Measurements from ENCODE around the gene FGF8.

FGF8 gene

DNA sequence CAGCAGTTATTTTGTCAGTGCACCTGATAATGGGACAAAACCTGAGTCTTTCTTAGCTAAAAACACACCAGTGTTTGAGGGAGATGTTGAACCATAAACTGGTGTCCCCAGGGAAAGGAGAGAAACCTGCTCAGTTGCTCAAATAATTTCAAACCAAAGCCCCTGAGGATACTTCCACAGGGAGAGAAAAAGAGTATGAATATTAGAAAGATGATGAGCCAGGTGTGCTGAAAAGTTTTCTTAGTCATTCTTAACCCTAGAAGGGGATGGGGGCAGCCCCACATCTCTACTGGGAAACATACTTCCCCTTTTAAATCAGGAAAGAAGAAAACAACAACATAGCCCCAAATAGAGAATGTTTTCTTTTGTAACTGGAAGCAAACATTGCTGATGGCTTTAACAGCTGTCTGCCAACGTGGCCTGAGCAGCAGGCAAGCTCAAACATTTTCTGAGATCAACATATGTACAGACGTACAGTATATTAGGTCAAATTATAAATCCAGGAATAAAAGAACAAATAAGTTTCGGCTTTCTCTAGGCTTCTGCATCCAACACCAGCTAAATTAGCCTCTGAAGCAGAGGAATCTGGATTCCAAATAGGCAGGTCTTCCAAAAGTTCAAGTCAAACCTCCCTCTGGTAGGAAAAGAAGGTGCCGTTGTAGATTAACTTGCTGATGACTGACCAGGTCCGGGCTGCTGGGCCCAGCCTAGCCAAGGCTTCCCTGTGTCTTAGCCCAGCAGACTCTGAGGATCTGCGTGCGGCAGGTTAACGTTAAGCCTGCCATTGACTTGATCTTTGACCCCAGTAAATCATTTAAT is 50.4 kb downstream of the FGF8 start:
- no peak for DNase-seq (ENCODE audit: low spot score)

DNA sequence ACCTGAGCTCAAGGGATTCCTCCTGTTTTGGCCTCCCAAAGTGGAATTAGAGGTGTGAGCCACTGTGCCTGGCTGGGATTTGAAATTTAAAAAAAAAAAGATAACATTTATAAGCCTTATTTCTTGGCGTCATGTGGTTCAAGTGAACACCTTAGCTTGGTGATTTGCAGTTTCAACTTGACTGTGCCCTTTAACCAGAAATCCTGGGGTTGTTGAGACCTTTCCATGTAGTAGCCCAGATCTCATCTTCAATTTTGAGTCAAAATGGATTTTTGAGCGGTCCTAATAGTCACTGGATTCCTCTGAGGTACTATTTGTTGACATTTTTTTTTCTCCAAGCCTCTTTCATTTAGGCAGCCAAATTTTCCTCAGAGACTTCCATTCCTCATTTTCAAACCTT is 51.5 kb downstream of the FGF8 start:
- DNase-seq (ENCODE audit: low spot score) = no peak

DNA sequence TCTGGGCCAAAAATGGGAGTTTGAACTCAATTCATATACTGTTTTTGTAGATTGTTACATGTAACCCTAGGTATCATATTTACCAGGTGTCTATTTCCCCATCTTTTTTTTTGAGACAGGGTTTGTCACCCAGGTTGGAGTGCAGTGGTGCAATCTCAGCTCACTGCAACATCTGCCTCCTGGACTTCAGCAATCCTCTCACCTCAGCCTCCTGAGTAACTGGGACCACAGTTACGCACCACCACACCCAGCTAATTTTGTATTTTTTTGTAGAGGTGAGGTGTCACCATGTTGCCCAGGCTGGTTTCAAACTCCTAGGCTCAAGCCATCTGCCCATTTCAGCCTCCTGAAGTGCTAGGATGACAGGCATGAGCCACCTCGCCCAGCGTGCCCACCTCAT is 52.7 kb downstream of the FGF8 start:
- DNase-seq (ENCODE audit: low spot score) = no peak

DNA sequence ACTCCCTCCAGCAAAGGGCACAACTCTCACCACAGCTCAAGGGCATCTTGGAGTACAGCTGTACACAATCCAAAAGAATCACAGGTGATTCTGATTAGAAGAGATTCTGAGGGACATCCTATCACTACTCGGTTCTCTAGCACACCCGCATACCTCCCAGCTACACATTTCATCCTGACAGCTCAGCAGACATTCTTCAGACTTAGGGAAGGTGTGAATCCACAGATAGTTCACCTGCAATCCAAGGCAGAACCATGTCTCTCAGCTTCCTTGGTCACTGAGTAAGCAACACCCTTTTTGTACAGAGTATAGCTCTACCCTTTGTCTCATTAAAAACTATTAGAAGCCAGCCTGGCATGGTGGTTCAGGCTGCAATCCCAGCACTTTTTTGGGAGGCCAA is 54.1 kb downstream of the FGF8 start:
- no peak for DNase-seq (ENCODE audit: low spot score)

DNA sequence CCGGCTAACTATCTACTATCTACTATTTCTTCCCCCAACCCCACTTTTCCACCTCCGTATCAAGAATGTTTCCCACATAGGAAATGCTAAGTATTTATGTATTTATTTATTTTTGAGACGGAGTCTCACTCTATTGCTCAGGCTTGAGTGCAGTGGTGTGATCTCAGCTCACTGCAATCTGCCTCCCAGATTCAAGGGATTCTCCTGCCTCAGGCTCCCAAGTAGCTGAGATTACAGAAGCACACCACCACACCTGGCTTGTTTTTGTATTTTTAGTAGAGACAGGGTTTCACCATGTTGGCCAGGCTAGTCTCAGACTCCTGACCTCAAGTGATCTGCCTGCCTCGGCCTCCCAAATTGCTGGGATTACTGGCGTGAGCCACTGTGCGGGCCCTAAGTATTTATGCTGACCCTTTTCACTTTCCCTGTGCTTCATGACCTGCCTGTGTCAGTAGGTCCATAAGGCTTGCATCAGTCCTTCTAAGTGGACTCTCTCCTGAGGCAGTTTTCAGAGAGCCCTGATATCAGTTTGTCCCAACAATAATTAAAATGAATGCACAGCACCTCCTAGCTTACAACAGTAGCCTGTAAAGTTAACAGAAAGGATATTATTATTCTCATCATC is 55.2 kb downstream of the FGF8 start:
- no peak for DNase-seq (ENCODE audit: low spot score)
